ENCODE data around the gene SLC12A6. TPM values are rescaled to one million over a fixed set of nuclear protein-coding genes. Genes with fewer than 3 reads are reported as not detected.

The SLC12A6 gene
- total and polyA plus RNA-seq, 2 of the 13 experiments (the other 11 are each of a cell fraction or from before 2014, with no cell fraction given) = 15.2 to 30.1 TPM

GRCh38 chr15:34209421-34210282 is 127.9 kb downstream of the SLC12A6 start, which contains the start of gene KATNBL1 (continued):
- no peak for TF ChIP-seq BCLAF1 (IDR thresholded peaks at IDR 0.05)
- no peak for TF ChIP-seq HMGA1 (CRISPR knock-in tag; conservative IDR thresholded peaks at IDR 0.05)
- 0 out of 2 replicates have a peak, but pooled peaks have one; percentile 45 for TF ChIP-seq MIER2 (CRISPR knock-in tag; IDR thresholded peaks at IDR 0.05)
- no peak for TF ChIP-seq THAP7 (CRISPR knock-in tag; IDR thresholded peaks at IDR 0.05)
- peak; percentile 74 for TF ChIP-seq POLR2AphosphoS5 (IDR thresholded peaks at IDR 0.05; ENCODE audit: low read depth, low read length)
- TF ChIP-seq NRL (CRISPR knock-in tag; IDR thresholded peaks at IDR 0.05; ENCODE audit: borderline replicate concordance) = peak; percentile 73
- no peak for TF ChIP-seq AFF4 (CRISPR knock-in tag; IDR thresholded peaks at IDR 0.05)
- TF ChIP-seq FOXC1 (CRISPR knock-in tag; IDR thresholded peaks at IDR 0.05; ENCODE audit: borderline replicate concordance) = peak; percentile 41; the same call in 1 of the 2 replicates
- TF ChIP-seq SATB2 (CRISPR knock-in tag; IDR thresholded peaks at IDR 0.05) = peak; percentile 76; the same call in 1 of the 2 replicates
- peak; percentile 35; the same call in 1 of the 2 replicates for TF ChIP-seq ZNF552 (CRISPR knock-in tag; IDR thresholded peaks at IDR 0.05; ENCODE audit: borderline replicate concordance)
- TF ChIP-seq FOXK1 (CRISPR knock-in tag; IDR thresholded peaks at IDR 0.05; ENCODE audit: borderline replicate concordance, low read depth) = no peak
- TF ChIP-seq KDM5B (CRISPR knock-in tag; IDR thresholded peaks at IDR 0.05; ENCODE audit: borderline replicate concordance) = peak; percentile 67; the same call in 1 of the 2 replicates
- TF ChIP-seq FIP1L1 (IDR thresholded peaks at IDR 0.05; ENCODE audit: borderline replicate concordance, insufficient read depth, low read depth, low read length) = no peak
- TF ChIP-seq ZNF382 (CRISPR knock-in tag; IDR thresholded peaks at IDR 0.05; ENCODE audit: borderline replicate concordance) = no peak
- TF ChIP-seq HOMEZ (CRISPR knock-in tag; IDR thresholded peaks at IDR 0.05; ENCODE audit: low read depth) = peak; percentile 53; the same call in 1 of the 2 replicates

All from HepG2 (cell line).